Gastroesophageal sphincter (tissue), 3 donors: ENCODE measurements around the gene KASH5.
A peak's percentile ranks its signal among the peaks of the same experiment; 100 is the strongest.

Source experiments
- EP300 ChIP-seq: sonication (generic); formaldehyde crosslinking; IDR thresholded peaks from one replicate; pipeline ENCODE4 v1.6.1; 2017; ENCODE audit warnings: antibody characterized with exemption, mild to moderate bottlenecking
- POLR2A ChIP-seq, 2 donors: fragments of 450-650 bp; IDR thresholded peaks; one replicate each; pipeline ENCODE4 v1.6.1; 2017; ENCODE audit warnings: antibody characterized with exemption in 2 of 2, mild to moderate bottlenecking in 2 of 2, moderate library complexity in 1 of 2
- POLR2AphosphoS5 ChIP-seq: sonication (generic); formaldehyde crosslinking; IDR thresholded peaks from one replicate; pipeline ENCODE4 v1.6.1; 2017; ENCODE audit warnings: antibody characterized with exemption
- TF ChIP-seq, protein P1 (sequence below), 4 experiments: fragments of 200-600 bp in 2 of 4; fragments of 450-650 bp in 2 of 4; sonication (generic) in 1 of 4; IDR thresholded peaks; one replicate each; pipeline ENCODE4 v1.5.1; 2017 to 2019; ENCODE audit warnings: antibody characterized with exemption in 4 of 4, mild to moderate bottlenecking in 2 of 4, moderate library complexity in 2 of 4

DNA sequence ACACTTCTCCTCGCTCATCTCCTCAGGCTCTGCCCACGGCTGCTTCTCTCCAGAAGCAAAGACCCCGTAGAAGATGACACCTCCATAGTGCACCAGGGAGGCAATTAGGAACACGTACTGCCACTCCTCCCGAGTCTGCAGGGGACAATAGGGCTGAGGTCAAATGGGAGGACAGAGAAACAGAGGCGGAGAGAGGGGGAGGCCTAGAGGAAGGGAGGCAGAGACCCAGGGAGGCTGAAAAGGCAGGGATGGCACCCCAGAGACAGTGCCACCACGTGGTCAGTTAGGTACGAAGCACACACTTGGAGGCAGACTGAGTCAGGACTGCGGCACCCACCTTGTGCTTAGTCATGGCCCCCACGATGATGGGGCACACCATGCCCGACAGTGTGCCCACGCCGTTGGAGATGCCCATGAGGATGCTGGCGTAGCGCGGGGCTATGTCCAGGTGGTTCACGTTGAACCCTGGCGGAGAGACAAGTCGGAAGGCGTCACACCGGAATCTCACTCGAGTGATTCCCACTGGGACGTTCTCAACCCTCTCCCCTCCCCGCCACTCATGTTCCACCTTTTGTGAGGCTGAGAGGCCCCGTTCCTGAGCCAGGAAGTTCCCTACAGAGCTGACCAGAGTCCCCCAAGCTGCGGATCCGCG, 42.8 kb downstream of the KASH5 start:
- TF ChIP-seq, protein P1, sequence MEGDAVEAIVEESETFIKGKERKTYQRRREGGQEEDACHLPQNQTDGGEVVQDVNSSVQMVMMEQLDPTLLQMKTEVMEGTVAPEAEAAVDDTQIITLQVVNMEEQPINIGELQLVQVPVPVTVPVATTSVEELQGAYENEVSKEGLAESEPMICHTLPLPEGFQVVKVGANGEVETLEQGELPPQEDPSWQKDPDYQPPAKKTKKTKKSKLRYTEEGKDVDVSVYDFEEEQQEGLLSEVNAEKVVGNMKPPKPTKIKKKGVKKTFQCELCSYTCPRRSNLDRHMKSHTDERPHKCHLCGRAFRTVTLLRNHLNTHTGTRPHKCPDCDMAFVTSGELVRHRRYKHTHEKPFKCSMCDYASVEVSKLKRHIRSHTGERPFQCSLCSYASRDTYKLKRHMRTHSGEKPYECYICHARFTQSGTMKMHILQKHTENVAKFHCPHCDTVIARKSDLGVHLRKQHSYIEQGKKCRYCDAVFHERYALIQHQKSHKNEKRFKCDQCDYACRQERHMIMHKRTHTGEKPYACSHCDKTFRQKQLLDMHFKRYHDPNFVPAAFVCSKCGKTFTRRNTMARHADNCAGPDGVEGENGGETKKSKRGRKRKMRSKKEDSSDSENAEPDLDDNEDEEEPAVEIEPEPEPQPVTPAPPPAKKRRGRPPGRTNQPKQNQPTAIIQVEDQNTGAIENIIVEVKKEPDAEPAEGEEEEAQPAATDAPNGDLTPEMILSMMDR (IDR thresholded peaks at IDR 0.05): peak in 1 of 4 experiments; percentile 12
- TF ChIP-seq POLR2AphosphoS5 (no peak), EP300 (no peak), POLR2A (IDR thresholded peaks at IDR 0.05) (no peak)
